Fibroblast of mammary gland (primary cell): Measurements from ENCODE around the gene TP53I3.
A peak's percentile ranks its signal among the peaks of the same experiment; 100 is the strongest.

Experiments used
- DNase-seq: peaks from one replicate; pipeline ENCODE4 v3.0.0-alpha.2; 2010; ENCODE audit warnings: low read depth
- H3K4me3 ChIP-seq: 2 replicates; pipeline ENCODE4 v1.5.1; 2011; ENCODE audit warnings: low read depth, mild to moderate bottlenecking, low read length, moderate library complexity; ENCODE audit not compliant: control insufficient read depth
- CTCF ChIP-seq: conservative IDR thresholded peaks from 2 replicates; pipeline ENCODE4 v1.5.1; 2011; ENCODE audit warnings: low read depth, low read length, inconsistent platforms; ENCODE audit not compliant: control insufficient read depth, insufficient read depth

TP53I3 gene

GRCh38 chr2:24084386-24085199, at the start of gene TP53I3:
Gene TP53I3, minus strand, starts transcription at chr2:24084834. Its CDS starts 508 bp downstream, at chr2:24084326.
- peak; percentile 6 for TF ChIP-seq CTCF
- peak; percentile 85 for DNase-seq
- peak within 1 kb of the TSS; percentile 82 for H3K4me3 ChIP-seq

GRCh38 chr2:24132543-24132942, 47.9 kb upstream of the TP53I3 start:
- no peak overlapping the region for H3K4me3 ChIP-seq
- no peak for DNase-seq
- no peak for TF ChIP-seq CTCF

- TF ChIP-seq CTCF: no peak
- no peak overlapping the region for H3K4me3 ChIP-seq
- DNase-seq: no peak
These were observed 41.3 kb upstream of the TP53I3 start for GRCh38 chr2:24125956-24126355.

- peak overlapping the region; percentile 80 for H3K4me3 ChIP-seq
- TF ChIP-seq CTCF: no peak
- DNase-seq: peak; percentile 34
These were observed 39.4 kb upstream of the TP53I3 start for GRCh38 chr2:24123922-24124580.

- TF ChIP-seq CTCF: no peak
- DNase-seq: peak; percentile 69
- peak within 1 kb of the TSS; percentile 80 for H3K4me3 ChIP-seq
These were observed 38.7 kb upstream of the TP53I3 start, which contains the start of the genes FAM228B and PFN4 for GRCh38 chr2:24123195-24123921. Gene FAM228B, plus strand, starts transcription at chr2:24123469. Its CDS starts 893 bp downstream, at chr2:24124362. Gene PFN4, minus strand, starts transcription at chr2:24123334. Its CDS starts 799 bp downstream, at chr2:24122535.

- no peak for TF ChIP-seq CTCF
- no peak for DNase-seq
These were observed 37.9 kb upstream of the TP53I3 start for GRCh38 chr2:24122366-24123194.

More at GRCh38 chr2:24122366-24123194, 37.9 kb upstream of the TP53I3 start:
- peak overlapping the region; percentile 80 for H3K4me3 ChIP-seq
